ENCODE measurements around the gene FLOT2.

- no peak for TF ChIP-seq CTCF (IDR thresholded peaks at IDR 0.05 in 2 of 3, conservative IDR thresholded peaks at IDR 0.05 in 1 of 3; ENCODE audit: borderline replicate concordance in 1 of 3, insufficient read depth in 1 of 3, low read depth in 2 of 3, low read length in 2 of 3)
- TF ChIP-seq REST (IDR thresholded peaks at IDR 0.05; ENCODE audit: low read depth) = no peak
- TF ChIP-seq SRF (IDR thresholded peaks at IDR 0.05; ENCODE audit: low read depth) = no peak
- no peak for TF ChIP-seq YY1 (IDR thresholded peaks at IDR 0.05; ENCODE audit: extremely low read depth, insufficient replicate concordance, low read depth, low read length)
- no peak for TF ChIP-seq EZH2phosphoT487 (IDR thresholded peaks at IDR 0.05; ENCODE audit: borderline replicate concordance)
- TF ChIP-seq EZH2 (IDR thresholded peaks at IDR 0.05) = no peak
- TF ChIP-seq POLR2A (IDR thresholded peaks at IDR 0.05; ENCODE audit: borderline replicate concordance, extremely low read depth, insufficient read depth, insufficient read length) = no peak
- TF ChIP-seq RAD21 (IDR thresholded peaks at IDR 0.05; ENCODE audit: low read depth) = no peak
- TF ChIP-seq SP1 (IDR thresholded peaks at IDR 0.05; ENCODE audit: low read depth) = no peak
- TF ChIP-seq ZFX (IDR thresholded peaks at IDR 0.05) = no peak
- no peak for TF ChIP-seq SIN3A (IDR thresholded peaks at IDR 0.05; ENCODE audit: low read depth)
- TF ChIP-seq, protein P1, sequence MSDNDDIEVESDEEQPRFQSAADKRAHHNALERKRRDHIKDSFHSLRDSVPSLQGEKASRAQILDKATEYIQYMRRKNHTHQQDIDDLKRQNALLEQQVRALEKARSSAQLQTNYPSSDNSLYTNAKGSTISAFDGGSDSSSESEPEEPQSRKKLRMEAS (IDR thresholded peaks at IDR 0.05) = no peak
- no peak for TF ChIP-seq ATF3 (IDR thresholded peaks at IDR 0.05)
- TF ChIP-seq JUND (IDR thresholded peaks at IDR 0.05) = no peak
These were observed 1.0 kb upstream of the FLOT2 start for GRCh38 chr17:28898527-28898955.

Data from HCT116 (cell line).